HG02623 (cell line): ENCODE data around the gene ATP5PO.
"Not testable (repeated sequence)": the region's sequence is repeated elsewhere in the genome, so short reads cannot be mapped to it uniquely, and the experiment has no call there.

Experiments
- ATAC-seq: cut with Tn5 transposase; IDR thresholded peaks from one replicate; pipeline ENCODE4 v1.9.1; 2021; ENCODE audit warnings: moderate library complexity; ENCODE audit not compliant: unreplicated experiment

The ATP5PO gene

DNA sequence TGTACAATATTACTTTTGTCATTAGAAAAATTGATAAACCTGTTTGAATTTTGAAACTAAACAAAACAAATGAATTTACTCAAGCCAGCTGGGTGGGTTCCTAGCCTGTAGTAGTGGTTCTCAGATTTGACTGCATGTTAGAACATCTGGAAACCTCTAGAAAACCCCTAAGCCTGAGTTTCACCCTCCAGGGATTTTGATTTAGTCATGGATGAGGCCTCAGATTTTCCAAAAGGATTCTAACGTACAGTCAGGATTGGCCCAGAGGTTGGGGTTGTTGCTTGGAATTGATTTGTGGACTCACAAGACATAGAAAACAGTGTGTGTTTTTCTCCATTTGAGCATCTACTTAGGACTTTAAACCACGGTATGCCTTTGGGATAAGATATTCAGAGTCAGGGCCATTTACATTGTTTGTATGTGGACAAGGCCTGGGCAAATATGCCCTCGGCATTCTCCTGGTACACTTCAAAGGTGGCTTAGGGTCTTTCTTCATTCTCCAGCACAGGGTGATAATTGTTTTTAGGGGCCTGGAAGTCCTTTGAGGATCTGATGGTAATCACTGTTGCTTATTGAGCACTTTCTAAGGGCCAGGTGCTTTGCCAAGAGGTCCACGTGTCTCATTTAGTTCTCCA is 42.6 kb downstream of the ATP5PO start:
- no peak for ATAC-seq

GRCh38 chr21:33871171-33871570 is 44.4 kb downstream of the ATP5PO start:
- ATAC-seq = no peak

- ATAC-seq = no peak
Observed at GRCh38 chr21:33870768-33871167, 44.8 kb downstream of the ATP5PO start.

DNA sequence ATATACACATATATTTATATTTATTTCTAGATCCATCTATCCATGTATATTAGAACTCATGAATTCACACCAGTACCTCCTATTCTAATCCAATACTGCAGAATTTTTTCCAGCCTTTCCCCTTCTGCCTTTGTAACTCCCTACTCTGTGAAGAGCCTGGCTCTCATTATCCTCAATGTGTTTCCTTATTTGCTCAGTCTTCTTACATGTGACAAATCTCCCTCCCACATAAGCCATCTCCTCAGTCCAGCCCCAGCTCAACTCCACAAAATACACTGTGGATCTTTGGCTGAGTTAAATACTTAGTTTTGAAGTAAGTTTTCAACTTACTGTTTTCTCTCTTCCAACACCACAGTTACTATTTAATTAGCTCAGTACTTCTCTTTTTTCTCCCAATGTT is 45.7 kb downstream of the ATP5PO start:
- ATAC-seq = no peak

DNA sequence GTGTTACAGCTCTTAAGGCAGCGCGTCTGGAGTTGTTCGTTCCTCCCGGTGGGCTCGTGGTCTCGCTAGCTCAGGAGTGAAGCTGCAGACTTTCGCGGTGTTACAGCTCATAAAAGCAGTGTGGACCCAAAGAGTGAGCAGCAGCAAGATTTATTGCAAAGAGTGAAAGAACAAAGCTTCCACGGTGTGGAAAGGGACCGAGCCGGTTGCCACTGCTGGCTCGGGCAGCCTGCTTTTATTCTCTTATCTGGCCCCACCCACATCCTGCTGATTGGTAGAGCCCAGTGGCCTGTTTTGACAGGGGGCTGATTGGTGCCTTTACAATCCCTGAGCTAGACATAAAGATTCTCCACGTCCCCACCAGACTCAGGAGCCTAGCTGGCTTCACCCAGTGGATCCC is 47.7 kb downstream of the ATP5PO start:
- not testable (repeated sequence) for ATAC-seq

DNA sequence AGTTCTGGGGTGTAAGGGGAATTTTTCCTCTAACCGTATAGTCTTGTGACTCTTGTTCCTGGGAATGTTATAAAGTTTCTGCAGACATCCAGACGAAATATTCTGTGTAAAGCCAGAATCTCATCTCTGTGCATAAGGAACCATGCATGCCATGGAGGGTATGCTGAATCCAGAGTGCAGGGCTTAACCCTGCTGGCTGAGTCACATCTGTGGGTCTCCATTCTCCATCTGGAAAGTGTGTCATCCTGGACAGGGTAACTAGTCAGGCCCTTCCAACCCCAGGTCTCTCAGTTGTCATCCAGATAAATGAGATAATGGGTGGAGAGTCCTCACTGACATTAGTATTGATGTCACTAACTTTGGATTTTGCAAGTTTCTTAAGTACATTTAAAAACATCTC is 48.8 kb downstream of the ATP5PO start:
- ATAC-seq = no peak

- no peak for ATAC-seq
Observed at GRCh38 chr21:33865996-33866575, 49.5 kb downstream of the ATP5PO start.

DNA sequence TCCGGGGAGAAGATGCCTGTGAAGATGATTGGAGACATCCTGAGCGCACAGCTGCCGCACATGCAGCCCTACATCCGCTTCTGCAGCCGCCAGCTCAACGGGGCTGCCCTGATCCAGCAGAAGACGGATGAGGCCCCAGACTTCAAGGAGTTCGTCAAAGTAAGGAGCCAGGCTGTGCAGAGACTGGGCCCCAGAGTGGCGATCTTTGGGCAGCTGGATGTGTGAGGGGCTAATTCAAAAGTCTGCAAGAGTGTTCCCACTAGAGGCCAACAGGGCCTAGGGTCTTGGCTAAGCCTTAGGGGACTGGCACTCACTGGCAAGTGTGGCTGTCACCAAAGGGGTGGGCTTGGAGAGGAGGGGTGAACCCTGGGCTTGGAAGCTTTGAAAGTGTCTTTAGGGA is 50.4 kb downstream of the ATP5PO start:
- no peak for ATAC-seq

GRCh38 chr21:33864150-33864549 is 51.5 kb downstream of the ATP5PO start:
- ATAC-seq = no peak

DNA sequence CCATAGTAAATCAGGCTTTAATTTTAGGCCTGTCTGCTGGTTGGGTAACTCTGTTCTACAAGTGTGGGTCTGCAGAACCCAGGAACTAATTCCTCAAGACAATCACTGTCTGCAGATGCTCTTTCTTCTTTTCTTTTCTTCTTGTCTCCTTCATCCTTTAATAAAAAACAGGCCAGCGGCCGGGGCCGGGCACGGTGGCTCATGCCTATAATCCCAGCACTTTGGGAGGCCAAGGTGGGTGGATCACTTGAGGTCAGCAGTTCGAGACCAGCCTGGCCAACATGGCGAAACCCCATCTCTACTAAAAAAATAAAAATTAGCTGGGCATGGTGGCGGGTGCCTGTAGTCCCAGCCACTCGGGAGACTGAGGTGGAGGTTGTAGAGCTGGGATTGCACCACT is 52.4 kb downstream of the ATP5PO start:
- ATAC-seq = not testable (repeated sequence)

DNA sequence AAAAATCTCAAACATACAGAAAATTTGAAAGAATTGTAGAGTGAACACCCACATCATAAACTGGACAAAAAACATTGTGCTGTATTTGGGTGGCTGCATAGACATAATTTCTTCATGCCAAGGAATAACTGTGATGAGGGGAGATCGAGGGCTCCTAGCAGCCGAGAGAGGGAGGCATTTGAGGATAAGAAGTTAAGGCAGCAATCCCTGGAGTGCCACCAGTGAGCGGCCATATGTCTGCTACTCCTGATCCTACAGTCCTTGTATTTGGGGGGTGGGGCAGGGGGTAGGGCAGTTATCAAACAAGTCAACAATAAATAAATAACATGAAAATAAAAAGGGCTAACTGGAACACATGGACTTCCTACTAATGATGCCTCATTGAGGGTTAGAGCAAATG is 54.5 kb downstream of the ATP5PO start:
- ATAC-seq = no peak

GRCh38 chr21:33860332-33860879 is 55.2 kb downstream of the ATP5PO start:
- no peak for ATAC-seq

DNA sequence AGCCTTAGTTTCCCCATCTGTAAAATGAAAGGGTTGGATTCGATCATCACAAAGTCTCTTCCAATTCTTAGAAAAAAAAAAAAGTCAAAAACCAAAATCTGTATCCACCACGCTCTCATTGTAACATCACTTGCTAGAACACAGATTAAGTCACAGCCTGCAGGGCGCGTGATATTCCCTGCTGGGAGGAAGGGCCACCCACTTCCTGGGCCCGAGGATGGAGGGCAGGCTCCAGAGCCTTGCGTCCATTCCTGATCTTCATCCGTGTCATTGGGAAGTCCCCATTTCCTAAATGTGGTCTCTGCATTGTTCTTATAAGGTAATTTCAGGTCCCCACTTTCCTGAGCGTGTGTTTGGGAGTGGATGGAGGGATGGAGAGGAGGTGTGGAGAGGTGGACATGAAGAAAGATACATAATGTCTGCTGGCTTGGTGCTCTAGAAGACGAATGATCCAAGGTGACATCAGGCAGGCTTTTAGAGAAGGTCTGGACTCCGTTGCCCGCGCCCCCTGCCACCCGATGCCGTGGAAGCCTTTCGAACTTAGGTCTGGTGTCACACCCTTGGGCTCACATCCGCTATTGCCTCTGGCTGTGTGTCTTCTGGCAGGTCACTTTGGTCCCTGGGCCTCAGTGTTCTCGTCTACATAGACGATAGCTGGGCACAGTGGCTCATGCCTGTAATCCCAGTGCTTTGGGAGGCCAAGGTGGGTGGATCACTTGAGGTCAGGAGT is 56.1 kb downstream of the ATP5PO start:
- no peak for ATAC-seq

DNA sequence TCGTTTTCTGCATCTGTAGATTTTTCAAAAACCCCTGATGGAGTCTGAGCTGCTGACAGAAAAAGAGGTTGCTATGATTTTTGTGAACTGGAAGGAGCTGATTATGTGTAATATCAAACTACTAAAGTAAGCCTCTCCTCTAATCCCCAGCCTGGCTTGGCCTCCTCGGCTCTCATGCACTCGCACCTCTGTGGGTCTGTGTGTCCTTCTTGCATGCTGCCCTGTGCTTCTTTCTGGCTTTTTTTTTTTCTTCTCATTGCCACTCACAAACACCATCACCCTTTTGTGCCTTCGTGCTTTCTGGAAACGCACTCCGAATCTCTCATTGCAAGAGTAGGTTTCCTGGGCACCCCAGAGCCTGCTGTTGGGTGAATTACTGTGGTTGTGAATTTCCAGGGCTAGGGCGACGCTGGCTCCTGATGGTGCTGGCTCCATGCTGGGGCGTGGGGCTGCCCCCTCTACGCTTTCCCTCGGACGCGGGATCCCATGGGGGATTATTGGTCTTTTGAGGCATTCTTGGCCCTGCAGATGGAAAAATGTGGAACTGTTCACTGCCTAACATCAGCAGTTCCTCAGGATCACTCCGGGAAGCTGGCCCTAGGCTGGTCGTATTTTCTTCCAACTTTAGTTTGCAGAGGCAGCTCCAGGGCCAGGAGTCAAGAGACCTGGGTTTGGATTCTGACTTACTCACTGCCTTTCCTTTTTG is 56.8 kb downstream of the ATP5PO start:
- ATAC-seq = no peak

- ATAC-seq = no peak
Observed at GRCh38 chr21:33857846-33858666, 57.5 kb downstream of the ATP5PO start.

GRCh38 chr21:33856893-33857527 is 58.6 kb downstream of the ATP5PO start:
- ATAC-seq = no peak

GRCh38 chr21:33855190-33855589 is 60.4 kb downstream of the ATP5PO start:
- no peak for ATAC-seq

DNA sequence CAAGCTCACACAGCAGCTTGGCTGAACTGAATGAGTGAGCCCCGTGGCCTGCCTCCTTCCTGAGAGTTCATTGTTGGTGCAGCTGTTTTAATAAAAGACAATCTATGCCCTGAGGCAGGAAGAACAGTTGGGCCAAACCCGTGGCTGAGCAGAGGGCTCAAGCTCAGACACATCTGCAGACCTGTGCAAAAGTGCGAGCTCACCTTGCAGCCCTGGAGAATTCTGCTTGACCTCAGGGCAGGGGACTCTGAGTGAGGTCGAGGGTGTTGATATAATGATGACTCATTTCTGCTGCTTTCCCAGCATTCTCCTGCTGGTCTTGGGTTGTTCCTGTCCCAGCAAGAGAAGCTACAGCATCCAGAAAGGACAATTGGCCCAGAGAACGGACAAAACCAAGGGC is 61.0 kb downstream of the ATP5PO start:
- no peak for ATAC-seq
